ENCODE results near the gene GBGT1.

GBGT1 gene

DNA sequence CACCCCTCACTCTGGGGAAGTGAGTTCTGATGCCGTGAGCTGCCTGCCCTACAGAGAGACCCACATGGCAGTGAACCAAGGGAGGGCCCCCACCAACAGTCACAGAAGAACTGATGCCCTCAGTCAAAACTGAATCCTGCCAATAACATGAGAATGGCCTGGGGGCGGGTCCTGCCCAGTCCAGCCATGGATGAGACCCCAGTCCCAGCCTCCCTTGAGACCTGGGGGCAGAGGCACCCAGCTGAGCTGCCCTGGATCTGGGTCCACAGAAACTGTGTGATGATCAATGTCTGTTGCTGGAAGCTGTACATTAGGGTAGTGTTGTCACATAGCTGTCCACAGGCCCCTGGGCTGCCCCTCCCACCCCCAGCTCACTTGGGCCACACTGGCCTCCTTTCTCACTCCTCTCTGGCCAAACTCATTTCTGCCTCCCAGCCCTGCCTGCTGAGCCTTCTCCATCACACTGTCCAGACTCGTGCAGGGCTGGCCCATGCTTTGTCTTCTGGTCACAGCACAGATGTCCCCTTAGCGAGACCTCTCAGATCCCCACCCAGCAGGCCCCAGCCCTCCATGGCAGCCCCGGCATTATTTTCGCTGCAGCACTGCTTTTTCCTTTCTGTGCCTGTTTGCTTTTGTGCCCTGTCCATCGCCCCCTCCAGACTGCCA is 16.8 kb downstream of the GBGT1 start:
- Histone ChIP-seq H3K9me3 (replicated peaks; ENCODE audit: low read length) (no peaks in the 10 kb centered on the region), H3K36me3 (ENCODE audit: insufficient read depth, low read length) (no peaks in the 10 kb centered on the region), H3K27me3 (ENCODE audit: control insufficient read depth, insufficient read depth, low read length) (no peaks in the 10 kb centered on the region), H3K4me2 (ENCODE audit: low read length) (peak overlapping the region; percentile 89), H3K4me1 (ENCODE audit: control insufficient read depth, insufficient read depth, low read length) (peaks cover 15% of the 10 kb centered on the region), H3K9ac (ENCODE audit: low read depth, low read length) (no peak overlapping the region), H3K4me3 (ENCODE audit: low read length) (no peak overlapping the region)

GRCh38 chr9:133144904-133145851 is 18.5 kb downstream of the GBGT1 start:
- no peaks in the 10 kb centered on the region for H3K36me3 ChIP-seq (ENCODE audit: insufficient read depth, low read length)
- no peaks in the 10 kb centered on the region for H3K9me3 ChIP-seq (replicated peaks; ENCODE audit: low read length)
- H3K9ac ChIP-seq (ENCODE audit: low read depth, low read length) = peak overlapping the region; percentile 37
- peaks cover 15% of the 10 kb centered on the region for H3K4me1 ChIP-seq (ENCODE audit: control insufficient read depth, insufficient read depth, low read length)
- peak overlapping the region; percentile 70 for H3K4me3 ChIP-seq (ENCODE audit: low read length)
- peak overlapping the region; percentile 93 for H3K4me2 ChIP-seq (ENCODE audit: low read length)
- no peaks in the 10 kb centered on the region for H3K27me3 ChIP-seq (ENCODE audit: control insufficient read depth, insufficient read depth, low read length)

DNA sequence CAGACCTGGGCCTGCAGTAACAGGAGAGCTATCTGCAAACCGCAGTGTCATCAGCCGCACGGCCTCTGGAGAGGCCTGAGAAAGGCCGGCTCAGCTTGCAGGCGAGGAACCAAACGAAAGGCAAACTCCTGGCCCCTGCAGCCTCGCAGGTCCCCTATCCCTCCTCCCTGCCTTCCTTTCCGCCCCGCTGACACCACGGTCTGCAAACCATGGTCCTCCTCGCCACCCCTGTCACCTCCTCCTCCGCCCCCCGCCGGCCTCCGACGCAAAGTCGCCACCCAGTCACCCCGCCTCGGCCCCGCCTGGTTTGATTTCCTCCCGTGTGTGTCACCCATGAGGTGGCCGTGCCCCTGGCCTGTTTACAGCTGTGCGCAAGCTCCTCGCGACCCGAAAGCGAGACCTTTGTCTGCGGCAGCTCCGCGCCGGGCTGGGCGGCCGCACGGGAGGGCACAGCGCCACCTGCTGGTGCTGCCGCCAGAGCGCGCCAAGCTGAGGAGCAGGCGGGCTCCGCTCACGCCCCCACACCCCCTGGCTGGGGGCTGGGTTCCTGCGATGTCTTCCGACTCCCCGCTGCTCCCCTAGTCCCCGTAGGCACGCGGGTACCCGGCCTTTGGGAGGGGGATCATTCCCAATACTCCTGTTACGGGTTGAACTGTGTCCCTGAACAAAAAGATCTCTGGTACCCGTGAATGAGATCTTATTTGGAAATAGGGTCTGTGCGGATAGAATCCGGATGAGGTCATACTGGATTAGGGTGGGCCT is 19.4 kb downstream of the GBGT1 start:
- H3K9me3 ChIP-seq (replicated peaks; ENCODE audit: low read length) = no peaks in the 10 kb centered on the region
- H3K36me3 ChIP-seq (ENCODE audit: insufficient read depth, low read length) = no peaks in the 10 kb centered on the region
- H3K27me3 ChIP-seq (ENCODE audit: control insufficient read depth, insufficient read depth, low read length) = no peaks in the 10 kb centered on the region
- peak overlapping the region; percentile 93 for H3K4me2 ChIP-seq (ENCODE audit: low read length)
- H3K4me3 ChIP-seq (ENCODE audit: low read length) = peak overlapping the region; percentile 70
- H3K4me1 ChIP-seq (ENCODE audit: control insufficient read depth, insufficient read depth, low read length) = peaks cover 11% of the 10 kb centered on the region
- H3K9ac ChIP-seq (ENCODE audit: low read depth, low read length) = peak overlapping the region; percentile 54

DNA sequence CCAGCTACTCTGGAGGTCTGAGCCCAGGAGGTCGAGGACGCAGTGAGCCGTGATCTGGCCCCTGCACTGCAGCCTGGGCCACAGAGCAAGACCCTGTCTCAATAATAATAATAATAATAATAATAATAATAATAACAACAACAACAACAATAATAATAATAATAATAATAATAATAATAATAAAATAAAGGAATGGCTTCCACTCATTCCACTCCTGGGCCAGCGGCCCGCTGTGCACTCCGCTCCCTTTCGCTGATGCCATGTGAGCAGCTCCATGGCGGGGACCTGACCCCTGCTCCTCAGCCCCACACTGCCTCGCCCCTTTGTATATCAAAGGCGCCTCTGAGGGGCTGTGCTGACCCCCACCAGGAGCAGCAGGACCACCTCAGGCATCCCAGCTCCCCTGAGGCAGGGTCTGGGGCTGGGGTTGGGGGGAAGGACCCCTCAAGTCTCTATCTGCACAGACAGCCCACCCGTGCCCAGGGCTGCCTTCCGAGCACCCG is 20.0 kb downstream of the GBGT1 start:
- no peaks in the 10 kb centered on the region for H3K9me3 ChIP-seq (replicated peaks; ENCODE audit: low read length)
- H3K27me3 ChIP-seq (ENCODE audit: control insufficient read depth, insufficient read depth, low read length) = no peaks in the 10 kb centered on the region
- H3K36me3 ChIP-seq (ENCODE audit: insufficient read depth, low read length) = no peaks in the 10 kb centered on the region
- H3K4me1 ChIP-seq (ENCODE audit: control insufficient read depth, insufficient read depth, low read length) = peaks cover 10% of the 10 kb centered on the region
- peak overlapping the region; percentile 93 for H3K4me2 ChIP-seq (ENCODE audit: low read length)
- no peak overlapping the region for H3K9ac ChIP-seq (ENCODE audit: low read depth, low read length)
- no peak overlapping the region for H3K4me3 ChIP-seq (ENCODE audit: low read length)

DNA sequence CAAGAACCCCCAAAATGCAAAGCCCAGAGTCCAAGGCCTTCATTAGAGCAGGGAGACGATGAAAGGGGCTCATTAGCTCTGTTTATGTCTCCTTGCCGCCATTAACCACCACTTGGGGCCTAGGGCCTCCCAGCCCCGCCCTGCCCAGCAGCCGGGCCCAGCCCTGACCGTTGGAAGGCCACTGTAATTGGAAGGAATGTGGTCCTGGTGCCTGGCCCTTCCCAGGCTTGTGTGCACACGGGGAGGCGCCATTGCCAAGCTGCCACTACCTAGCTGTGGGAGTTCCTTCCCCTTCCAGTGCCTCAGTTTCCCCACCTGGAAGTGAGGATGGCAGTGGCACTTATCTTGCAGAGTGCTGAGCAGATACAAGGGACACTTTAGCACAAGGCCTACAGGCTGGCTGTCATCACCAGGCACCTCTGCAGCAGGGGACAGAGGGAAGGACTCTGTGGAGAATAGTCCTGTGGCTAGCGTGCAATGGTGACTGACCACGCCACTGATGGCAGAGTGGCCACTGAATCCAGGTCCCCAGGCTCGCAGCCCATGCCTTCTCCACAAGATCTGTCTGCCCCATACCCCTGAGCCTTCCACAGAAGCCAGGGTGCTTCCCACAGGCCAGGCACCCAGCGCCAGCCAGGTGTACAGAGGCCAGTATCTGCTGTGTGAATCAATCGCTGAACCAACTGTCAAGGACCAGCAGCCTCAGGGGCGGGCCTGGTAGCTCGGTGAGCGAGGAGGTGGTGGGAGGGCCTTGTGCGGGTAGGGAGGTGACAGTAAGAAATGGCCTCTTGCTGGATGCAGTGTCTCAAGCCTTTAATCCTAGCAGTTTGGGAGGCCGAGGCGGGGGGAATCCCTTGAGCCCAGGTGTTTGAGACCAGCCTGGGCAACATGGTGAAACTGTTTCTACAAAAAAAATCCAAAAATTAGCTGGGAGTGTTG is 20.8 kb downstream of the GBGT1 start:
- H3K4me3 ChIP-seq (ENCODE audit: low read length) = no peak overlapping the region
- no peaks in the 10 kb centered on the region for H3K27me3 ChIP-seq (ENCODE audit: control insufficient read depth, insufficient read depth, low read length)
- no peaks in the 10 kb centered on the region for H3K36me3 ChIP-seq (ENCODE audit: insufficient read depth, low read length)
- H3K4me1 ChIP-seq (ENCODE audit: control insufficient read depth, insufficient read depth, low read length) = peaks cover 10% of the 10 kb centered on the region
- no peak overlapping the region for H3K4me2 ChIP-seq (ENCODE audit: low read length)
- H3K9me3 ChIP-seq (replicated peaks; ENCODE audit: low read length) = no peaks in the 10 kb centered on the region
- H3K9ac ChIP-seq (ENCODE audit: low read depth, low read length) = no peak overlapping the region

- Histone ChIP-seq H3K4me2 (ENCODE audit: low read length) (no peak overlapping the region), H3K4me3 (ENCODE audit: low read length) (no peak overlapping the region), H3K27me3 (ENCODE audit: control insufficient read depth, insufficient read depth, low read length) (no peaks in the 10 kb centered on the region), H3K4me1 (ENCODE audit: control insufficient read depth, insufficient read depth, low read length) (peaks cover 10% of the 10 kb centered on the region), H3K9ac (ENCODE audit: low read depth, low read length) (no peak overlapping the region), H3K9me3 (replicated peaks; ENCODE audit: low read length) (no peaks in the 10 kb centered on the region), H3K36me3 (ENCODE audit: insufficient read depth, low read length) (no peaks in the 10 kb centered on the region)
Observed at GRCh38 chr9:133141833-133142595, 21.7 kb downstream of the GBGT1 start.

DNA sequence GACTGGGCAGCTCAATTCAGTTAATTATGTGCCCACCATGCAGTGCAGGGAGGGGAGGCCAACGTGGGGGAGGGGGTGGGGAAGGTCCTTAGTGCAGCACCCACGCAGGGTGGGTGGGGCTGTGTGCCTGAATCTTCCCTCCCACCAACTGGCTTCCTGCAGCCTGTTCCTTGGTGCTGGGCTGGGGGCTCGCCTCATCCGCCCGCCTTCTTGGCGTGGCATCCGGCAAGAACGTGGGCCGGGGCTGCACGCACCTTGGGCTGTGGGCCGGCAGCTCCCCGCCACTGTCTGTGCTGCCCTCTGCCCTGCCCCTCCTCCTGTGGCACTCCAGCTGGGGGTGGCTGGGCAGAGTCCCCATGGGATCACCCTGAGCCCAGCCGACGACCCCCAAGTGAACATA is 23.1 kb downstream of the GBGT1 start:
- Histone ChIP-seq H3K4me1 (ENCODE audit: control insufficient read depth, insufficient read depth, low read length) (peaks cover 16% of the 10 kb centered on the region), H3K27me3 (ENCODE audit: control insufficient read depth, insufficient read depth, low read length) (no peaks in the 10 kb centered on the region), H3K9ac (ENCODE audit: low read depth, low read length) (no peak overlapping the region), H3K36me3 (ENCODE audit: insufficient read depth, low read length) (no peaks in the 10 kb centered on the region), H3K4me3 (ENCODE audit: low read length) (no peak overlapping the region), H3K4me2 (ENCODE audit: low read length) (no peak overlapping the region), H3K9me3 (replicated peaks; ENCODE audit: low read length) (no peaks in the 10 kb centered on the region)

- H3K9ac ChIP-seq (ENCODE audit: low read depth, low read length) = no peak overlapping the region
- H3K27me3 ChIP-seq (ENCODE audit: control insufficient read depth, insufficient read depth, low read length) = no peaks in the 10 kb centered on the region
- no peak overlapping the region for H3K4me3 ChIP-seq (ENCODE audit: low read length)
- H3K4me1 ChIP-seq (ENCODE audit: control insufficient read depth, insufficient read depth, low read length) = peaks cover 21% of the 10 kb centered on the region
- no peak overlapping the region for H3K4me2 ChIP-seq (ENCODE audit: low read length)
- H3K9me3 ChIP-seq (replicated peaks; ENCODE audit: low read length) = no peaks in the 10 kb centered on the region
- H3K36me3 ChIP-seq (ENCODE audit: insufficient read depth, low read length) = no peaks in the 10 kb centered on the region
Observed at GRCh38 chr9:133140174-133140505, 23.6 kb downstream of the GBGT1 start.

- Histone ChIP-seq H3K9ac (ENCODE audit: low read depth, low read length) (no peak overlapping the region), H3K9me3 (replicated peaks; ENCODE audit: low read length) (no peaks in the 10 kb centered on the region), H3K27me3 (ENCODE audit: control insufficient read depth, insufficient read depth, low read length) (no peaks in the 10 kb centered on the region), H3K4me1 (ENCODE audit: control insufficient read depth, insufficient read depth, low read length) (peaks cover 22% of the 10 kb centered on the region), H3K4me3 (ENCODE audit: low read length) (no peak overlapping the region), H3K4me2 (ENCODE audit: low read length) (no peak overlapping the region), H3K36me3 (ENCODE audit: insufficient read depth, low read length) (no peaks in the 10 kb centered on the region)
Observed at GRCh38 chr9:133139246-133140173, 24.2 kb downstream of the GBGT1 start.
